PC-9 (cell line): Measurements from ENCODE around the gene GSPT1. TPM values are rescaled to one million over a fixed set of nuclear protein-coding genes. Genes with fewer than 3 reads are reported as not detected.
"Not testable (repeated sequence)": the region's sequence is repeated elsewhere in the genome, so short reads cannot be mapped to it uniquely, and the experiment has no call there.

Experiments used
- BruUV-seq: library from RNA; stranded (reverse); fragments of 400-500 nt; replicated peaks from 2 replicates; lab custom pipeline; 2021; lab: Mats Ljungman, UMichigan
- CTCF ChIA-PET: fragments of 300-600 bp; sonication (Branson Sonifier 250); formaldehyde crosslinking; loops from one replicate; lab custom pipeline; 2022; ENCODE audit warnings: antibody characterized with exemption; lab: Charles Lee
- POLR2A ChIA-PET: fragments of 300-600 bp; sonication (Branson Sonifier 250); formaldehyde crosslinking; loops from one replicate; lab custom pipeline; 2022; ENCODE audit warnings: antibody characterized with exemption; ENCODE audit not compliant: unreplicated experiment; lab: Charles Lee
- DNase-seq, 2 experiments: peaks; one replicate each; pipeline versions ENCODE4 v3.0.0 to v3.0.0-alpha.2; 2015 to 2022; ENCODE audit warnings: mixed read lengths in 1 of 2
- H2AFZ ChIP-seq: fragments of 200-600 bp; sonication (generic); 2 replicates; pipeline ENCODE4 v1.8.1; 2017; ENCODE audit warnings: antibody characterized with exemption
- H3F3A ChIP-seq: fragments of 200-600 bp; sonication (generic); 2 replicates; pipeline ENCODE4 v1.8.1; 2017; ENCODE audit warnings: antibody characterized with exemption, mild to moderate bottlenecking, low read depth; ENCODE audit not compliant: insufficient read depth
- H3K27ac ChIP-seq: fragments of 200-600 bp; sonication (generic); 2 replicates; pipeline ENCODE4 v1.6.1; 2016; ENCODE audit warnings: mixed run types
- H3K27me3 ChIP-seq: fragments of 200-600 bp; sonication (generic); 2 replicates; pipeline ENCODE4 v1.6.1; 2016; ENCODE audit warnings: low read depth, mixed run types; ENCODE audit not compliant: insufficient read depth
- H3K36me3 ChIP-seq: fragments of 200-600 bp; sonication (generic); 2 replicates; pipeline ENCODE4 v1.6.1; 2016; ENCODE audit warnings: low read depth, mixed run types
- H3K4me1 ChIP-seq: fragments of 200-600 bp; sonication (generic); replicated peaks from 2 replicates; pipeline ENCODE4 v1.6.1; 2016; ENCODE audit warnings: mixed run types; ENCODE audit not compliant: insufficient read depth
- H3K4me2 ChIP-seq: fragments of 200-600 bp; sonication (generic); 2 replicates; pipeline ENCODE4 v1.6.1; 2017; ENCODE audit warnings: mixed run types
- H3K4me3 ChIP-seq: fragments of 200-600 bp; sonication (generic); 2 replicates; pipeline ENCODE4 v1.6.1; 2016; ENCODE audit warnings: mixed run types
- H3K79me2 ChIP-seq: fragments of 200-600 bp; sonication (generic); 2 replicates; pipeline ENCODE4 v1.6.1; 2017; ENCODE audit warnings: low read depth, mixed run types
- H3K9me2 ChIP-seq: fragments of 200-600 bp; sonication (generic); 2 replicates; pipeline ENCODE4 v1.8.1; 2017; ENCODE audit warnings: mild to moderate bottlenecking; ENCODE audit not compliant: insufficient read depth
- H3K9me3 ChIP-seq: fragments of 200-600 bp; sonication (generic); 2 replicates; pipeline ENCODE4 v1.8.1; 2016; ENCODE audit warnings: low read depth; ENCODE audit not compliant: insufficient read depth
- H4K20me1 ChIP-seq: fragments of 200-600 bp; sonication (generic); 2 replicates; pipeline ENCODE4 v1.8.1; 2017; ENCODE audit not compliant: insufficient read depth
- EZH2 ChIP-seq: fragments of 200-600 bp; sonication (generic); IDR thresholded peaks from 2 replicates; pipeline ENCODE4 v1.8.0; 2017; ENCODE audit warnings: antibody characterized with exemption, low read depth
- intact Hi-C: fragments of 100-400 bp; cut with micrococcal nuclease; formaldehyde crosslinking; loops from one replicate; pipeline ENCODE4 v1.10.0; 2022; ENCODE audit not compliant: unreplicated experiment
- total RNA-seq: library from RNA; stranded (reverse); gene quantifications from 2 replicates; pipeline ENCODE4 v1.2.3, GENCODE V29; 2021
- TF ChIP-seq, protein P1 (sequence below): fragments of 200-600 bp; sonication (generic); conservative IDR thresholded peaks from 2 replicates; pipeline ENCODE4 v1.6.1; 2017; ENCODE audit warnings: mixed run types, antibody characterized with exemption, mild to moderate bottlenecking, moderate library complexity

Gene GSPT1
- total RNA-seq, 1 experiment from 2014 or later, result 161 TPM

DNA sequence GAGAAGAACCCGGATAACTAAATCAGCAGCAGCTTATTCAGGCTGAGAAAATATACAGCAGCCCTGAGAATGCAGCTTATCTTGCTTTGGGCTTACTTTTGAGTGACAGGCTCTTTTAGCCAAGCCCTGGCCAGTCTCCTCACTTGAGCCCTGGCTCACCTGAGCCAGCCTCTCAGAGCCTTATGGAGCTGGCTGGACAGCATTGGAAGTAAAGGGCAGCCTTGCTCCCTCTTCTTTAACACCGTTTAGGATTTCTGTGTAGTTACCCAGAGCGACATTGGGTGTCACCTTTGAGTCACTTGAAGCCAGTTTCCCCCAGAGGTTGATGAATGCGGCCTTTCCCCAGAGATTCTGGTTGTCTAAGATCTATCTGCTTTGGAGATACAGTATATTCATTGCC, 33.8 kb upstream of the GSPT1 start:
- Histone ChIP-seq H3K4me3 (no peak overlapping the region), H3K4me1 (no peaks in the 10 kb centered on the region), H3K9me2 (no peaks in the 10 kb centered on the region), H4K20me1 (no peaks in the 10 kb centered on the region), H3K4me2 (no peak overlapping the region), H3K27me3 (no peaks in the 10 kb centered on the region), H3K36me3 (no peaks in the 10 kb centered on the region), H3K27ac (no peak overlapping the region), H3K9me3 (no peaks in the 10 kb centered on the region), H2AFZ (no peak overlapping the region), H3K79me2 (no peaks in the 10 kb centered on the region), H3F3A (peaks cover 4% of the 10 kb centered on the region; the same call in 1 of the 2 replicates)
- intact Hi-C loops, result loop anchor here (1.0 kb wide), 1 partner anchor 119 kb away; no protein-coding TSS in a partner anchor
- POLR2A ChIA-PET, result no interaction called here
- no TSS peak for BruUV-seq
- CTCF ChIA-PET, result interaction anchor here (1.2 to 1.3 kb wide), 2 partner anchors 34 to 118 kb away, joined by 3 to 6 read pairs; partner anchors contain the start of gene GSPT1
- peak; percentile 50 to 53 for DNase-seq
- TF ChIP-seq, protein P1, sequence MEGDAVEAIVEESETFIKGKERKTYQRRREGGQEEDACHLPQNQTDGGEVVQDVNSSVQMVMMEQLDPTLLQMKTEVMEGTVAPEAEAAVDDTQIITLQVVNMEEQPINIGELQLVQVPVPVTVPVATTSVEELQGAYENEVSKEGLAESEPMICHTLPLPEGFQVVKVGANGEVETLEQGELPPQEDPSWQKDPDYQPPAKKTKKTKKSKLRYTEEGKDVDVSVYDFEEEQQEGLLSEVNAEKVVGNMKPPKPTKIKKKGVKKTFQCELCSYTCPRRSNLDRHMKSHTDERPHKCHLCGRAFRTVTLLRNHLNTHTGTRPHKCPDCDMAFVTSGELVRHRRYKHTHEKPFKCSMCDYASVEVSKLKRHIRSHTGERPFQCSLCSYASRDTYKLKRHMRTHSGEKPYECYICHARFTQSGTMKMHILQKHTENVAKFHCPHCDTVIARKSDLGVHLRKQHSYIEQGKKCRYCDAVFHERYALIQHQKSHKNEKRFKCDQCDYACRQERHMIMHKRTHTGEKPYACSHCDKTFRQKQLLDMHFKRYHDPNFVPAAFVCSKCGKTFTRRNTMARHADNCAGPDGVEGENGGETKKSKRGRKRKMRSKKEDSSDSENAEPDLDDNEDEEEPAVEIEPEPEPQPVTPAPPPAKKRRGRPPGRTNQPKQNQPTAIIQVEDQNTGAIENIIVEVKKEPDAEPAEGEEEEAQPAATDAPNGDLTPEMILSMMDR, result peak; percentile 67
- TF ChIP-seq EZH2, result no peak

DNA sequence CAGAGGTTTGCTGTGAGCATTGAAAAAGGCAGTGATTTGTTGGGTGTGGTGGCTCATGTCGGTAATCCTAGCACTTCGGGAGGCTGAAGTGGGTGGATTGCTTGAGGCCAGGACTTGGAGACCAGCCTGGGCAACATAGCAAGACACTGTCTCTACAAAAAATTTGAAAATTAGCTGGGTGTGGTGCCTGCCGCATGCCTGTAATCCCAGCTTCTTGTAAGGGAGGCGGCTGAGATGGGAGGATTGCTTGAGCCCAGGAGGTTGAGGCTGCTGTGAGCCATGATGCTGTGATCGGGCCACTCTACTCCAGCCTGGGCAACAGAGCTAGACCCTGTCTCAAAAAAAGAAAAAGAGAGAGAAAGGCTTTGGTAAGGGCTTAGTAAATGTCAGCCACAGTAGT, 33.1 kb upstream of the GSPT1 start:
- TF ChIP-seq, protein P1, result no peak
- H3K4me2 ChIP-seq, result no peak overlapping the region
- H3K4me3 ChIP-seq, result no peak overlapping the region
- no peaks in the 10 kb centered on the region for H3K36me3 ChIP-seq
- no peak overlapping the region for H2AFZ ChIP-seq
- CTCF ChIA-PET, result interaction anchor here (0.5 to 1.3 kb wide), 6 partner anchors 33 to 1434 kb away, joined by 3 to 9 read pairs (median 5); partner anchors contain the start of gene GSPT1
- H3K9me3 ChIP-seq, result no peaks in the 10 kb centered on the region
- H4K20me1 ChIP-seq, result no peaks in the 10 kb centered on the region
- no peaks in the 10 kb centered on the region for H3K79me2 ChIP-seq
- H3K9me2 ChIP-seq, result no peaks in the 10 kb centered on the region
- H3F3A ChIP-seq, result peaks cover 4% of the 10 kb centered on the region; the same call in 1 of the 2 replicates
- POLR2A ChIA-PET, result no interaction called here
- H3K4me1 ChIP-seq, result no peaks in the 10 kb centered on the region
- no TSS peak for BruUV-seq
- no peaks in the 10 kb centered on the region for H3K27me3 ChIP-seq
- DNase-seq, result no peak
- intact Hi-C loops, result loop anchor here (1.0 kb wide), 1 partner anchor 119 kb away; no protein-coding TSS in a partner anchor
- H3K27ac ChIP-seq, result no peak overlapping the region

DNA sequence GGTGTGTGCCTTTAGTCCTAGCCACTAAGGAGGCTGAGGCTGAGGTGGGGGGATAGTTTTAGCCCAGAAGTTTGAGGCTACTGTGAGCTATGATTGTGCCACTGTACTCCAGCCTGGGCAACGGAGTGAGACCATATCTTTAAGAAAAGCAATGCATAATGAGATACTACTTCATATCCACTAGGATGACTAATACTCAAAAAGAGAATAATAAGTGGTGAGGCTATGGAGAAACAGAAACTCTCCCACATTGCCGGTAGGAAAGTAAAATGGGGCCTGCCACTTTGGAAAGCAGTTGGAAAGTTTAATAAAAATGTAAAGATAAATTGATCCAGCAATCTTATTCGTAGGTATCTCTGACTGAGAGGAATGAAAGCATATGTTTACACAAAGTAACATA, 30.7 kb upstream of the GSPT1 start:
- Histone ChIP-seq H4K20me1 (no peaks in the 10 kb centered on the region), H2AFZ (no peak overlapping the region), H3K4me2 (no peak overlapping the region), H3K4me3 (no peak overlapping the region), H3K9me3 (no peaks in the 10 kb centered on the region), H3K36me3 (no peaks in the 10 kb centered on the region), H3K27ac (no peak overlapping the region), H3K27me3 (no peaks in the 10 kb centered on the region), H3F3A (peaks cover 4% of the 10 kb centered on the region; the same call in 1 of the 2 replicates), H3K4me1 (no peaks in the 10 kb centered on the region), H3K79me2 (no peaks in the 10 kb centered on the region), H3K9me2 (no peaks in the 10 kb centered on the region)
- intact Hi-C loops, result no loop called here
- DNase-seq, result no peak
- TF ChIP-seq, protein P1, result no peak
- TF ChIP-seq EZH2, result no peak
- ChIA-PET CTCF (interaction anchor here (0.6 kb wide), 2 partner anchors 13 to 200 kb away, joined by 3 to 4 read pairs; no protein-coding TSS in a partner anchor), POLR2A (no interaction called here)
- no TSS peak for BruUV-seq

DNA sequence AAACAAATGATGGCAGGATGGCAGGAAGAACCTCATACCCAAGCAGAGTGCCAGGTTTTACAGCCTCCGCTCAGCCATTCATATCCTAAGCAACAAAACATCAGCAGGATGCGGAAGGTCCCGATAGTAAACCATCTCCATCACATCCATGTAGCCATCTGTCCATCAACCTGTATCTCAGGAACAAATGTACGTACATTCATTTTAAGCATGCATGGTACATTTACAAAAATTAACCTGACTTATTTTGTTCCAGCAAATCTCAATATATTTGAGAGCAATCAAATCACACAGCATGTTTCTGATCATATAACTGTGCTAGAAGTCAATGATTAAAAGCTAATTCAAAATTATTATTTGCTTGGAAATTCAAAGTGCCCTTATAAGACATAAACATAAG, 26.2 kb upstream of the GSPT1 start, which contains the start of gene NPIPB2:
Gene NPIPB2, minus strand, starts transcription at position 101 of the 400 bp plus-strand sequence. Its CDS starts 0 bp downstream, at position 101.
- H3K4me3 ChIP-seq, POLR2A ChIA-PET, H3K36me3 ChIP-seq, H3K9me3 ChIP-seq, BruUV-seq, H3F3A ChIP-seq, H3K4me1 ChIP-seq, DNase-seq, intact Hi-C loops, H3K9me2 ChIP-seq, H3K27me3 ChIP-seq, H3K27ac ChIP-seq, H2AFZ ChIP-seq, H4K20me1 ChIP-seq, H3K79me2 ChIP-seq, CTCF ChIA-PET, H3K4me2 ChIP-seq: not testable (repeated sequence)

DNA sequence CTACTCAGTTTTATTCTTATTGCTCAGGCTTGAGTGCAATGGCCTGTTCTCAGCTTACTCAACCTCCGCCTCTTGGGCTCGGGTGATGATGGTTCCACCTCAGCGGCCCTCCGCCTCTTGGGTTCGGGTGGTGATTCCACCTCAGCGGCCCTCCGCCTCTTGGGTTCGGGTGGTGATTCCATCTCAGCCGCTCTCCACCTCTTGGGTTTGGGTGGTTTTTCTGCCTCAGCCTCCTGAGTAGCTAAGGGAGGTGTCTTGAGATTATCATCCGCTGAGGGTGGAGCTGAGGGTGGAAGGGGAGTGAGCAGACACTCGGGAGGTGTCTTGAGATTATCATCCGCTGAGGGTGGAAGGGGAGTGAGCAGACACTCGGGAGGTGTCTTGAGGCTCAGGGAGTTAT, 11.6 kb upstream of the GSPT1 start:
- H3K9me3 ChIP-seq, H3K27me3 ChIP-seq, BruUV-seq, H3K4me3 ChIP-seq, H3K4me1 ChIP-seq, intact Hi-C loops, H3F3A ChIP-seq, POLR2A ChIA-PET, DNase-seq, H3K79me2 ChIP-seq, H3K27ac ChIP-seq, H3K4me2 ChIP-seq, H3K9me2 ChIP-seq, H2AFZ ChIP-seq, H4K20me1 ChIP-seq, H3K36me3 ChIP-seq, CTCF ChIA-PET: not testable (repeated sequence)
